Right renal pelvis (tissue), 4 donors: ENCODE results near the gene CCT5. TPM values are rescaled to one million over a fixed set of nuclear protein-coding genes. Genes with fewer than 3 reads are reported as not detected.
"Not testable (repeated sequence)": the region's sequence is repeated elsewhere in the genome, so short reads cannot be mapped to it uniquely, and the experiment has no call there.

Source experiments
- DNase-seq, 4 donors: peaks; one replicate each; pipeline ENCODE4 v3.0.0-alpha.2; 2013; ENCODE audit warnings: low read depth in 4 of 4, low spot score in 3 of 4, missing footprints in 1 of 4
- polyA plus RNA-seq, 4 donors: library from polyadenylated mRNA; unstranded; fragments of 120-200 nt; gene quantifications; one replicate each; pipeline ENCODE4 v1.2.1, GENCODE V29; 2013; ENCODE audit not compliant: insufficient read length in 4 of 4

Gene CCT5
- polyA plus RNA-seq, 4 donors: 236 to 256 (median 250) TPM

DNA sequence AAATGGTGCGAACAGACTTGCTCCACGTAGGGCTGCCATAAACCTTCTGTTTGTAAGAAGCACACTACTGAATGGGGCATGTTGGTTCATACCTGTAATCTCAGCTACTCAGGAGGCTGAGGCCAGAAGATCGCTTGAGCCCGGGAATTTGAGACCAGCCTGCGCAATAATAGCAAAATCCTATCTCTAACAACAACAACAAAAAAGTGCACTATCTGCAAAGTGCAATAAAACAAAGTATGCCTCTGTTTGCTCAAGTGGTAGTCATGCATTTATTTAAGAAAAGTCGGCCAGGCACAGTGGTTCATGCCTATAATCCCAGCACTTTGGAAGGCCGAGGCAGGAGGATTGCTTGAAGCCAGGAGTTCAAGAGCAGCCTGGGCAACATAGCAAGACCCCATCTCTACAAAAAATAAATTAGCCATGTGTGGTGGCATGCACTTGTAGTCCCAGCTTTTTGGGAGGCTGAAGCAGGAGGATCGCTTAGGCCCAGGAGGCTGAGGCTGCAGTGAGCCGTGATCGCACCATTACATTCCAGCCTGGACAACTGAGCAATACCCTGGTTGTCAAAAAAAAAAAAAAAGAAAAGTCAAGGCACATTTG, 5.6 kb upstream of the CCT5 start:
- DNase-seq: no peak

DNA sequence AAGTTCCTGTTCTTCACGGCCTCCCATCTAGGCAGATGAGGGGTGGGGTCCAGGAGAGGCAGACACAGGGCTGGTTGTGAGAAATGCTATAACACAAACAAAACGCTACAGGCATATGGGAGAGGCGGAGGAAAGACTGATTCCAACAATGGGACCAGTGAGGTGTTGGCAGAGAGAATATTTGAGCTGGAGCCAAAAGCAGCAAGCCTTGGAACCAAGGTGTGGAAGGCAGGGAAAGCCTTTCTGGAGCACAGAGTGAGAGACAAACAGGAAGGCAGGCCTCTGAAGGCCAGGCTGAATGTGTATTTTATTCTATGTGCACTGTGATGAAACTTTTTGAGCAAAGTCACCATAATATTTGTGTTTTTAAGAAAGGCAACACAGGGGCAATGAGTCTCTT, 3.3 kb upstream of the CCT5 start:
- no peak for DNase-seq

GRCh38 chr5:10247217-10247616, 2.9 kb upstream of the CCT5 start:
- not testable (repeated sequence) for DNase-seq

DNA sequence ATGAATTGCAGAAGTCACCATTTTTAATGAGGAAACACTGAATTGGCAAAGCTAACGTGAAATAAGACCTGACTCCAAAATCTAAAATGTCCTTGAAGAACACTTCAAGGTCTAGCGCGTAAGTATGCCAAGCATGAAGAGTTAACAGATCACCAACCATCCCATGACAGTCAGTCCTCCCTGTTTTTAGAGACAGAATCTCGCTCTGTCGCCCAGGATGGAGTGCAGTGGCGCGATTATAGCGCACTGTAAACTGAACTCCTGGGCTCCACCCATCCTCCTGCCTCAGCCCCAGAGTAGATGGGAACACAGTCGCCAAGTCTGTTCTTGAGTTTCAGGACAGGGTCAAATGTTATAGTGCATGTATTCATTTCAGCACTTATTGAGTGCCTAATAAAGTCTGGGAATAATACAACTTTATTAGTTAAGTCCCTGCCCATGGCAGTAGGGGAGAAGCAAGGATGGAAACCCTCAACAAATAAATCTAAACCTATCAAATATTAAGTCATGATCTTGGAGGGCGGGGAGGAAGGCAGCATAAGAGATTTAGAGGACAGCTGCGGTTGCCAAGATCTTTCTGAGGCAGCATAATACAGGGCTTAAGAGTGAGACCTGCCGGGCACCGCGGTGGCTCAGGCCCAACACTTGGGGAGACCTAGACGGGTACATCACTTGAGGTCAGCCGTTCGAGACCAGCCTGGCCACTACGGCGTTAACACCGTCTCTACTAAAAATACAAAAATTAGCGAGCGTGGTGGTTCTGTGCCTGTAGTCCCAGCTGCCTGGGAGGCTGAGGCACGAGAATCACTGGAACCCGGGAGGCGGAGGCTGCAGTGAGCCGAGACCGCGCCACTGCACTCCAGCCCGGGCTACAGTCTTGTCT, 1.5 kb upstream of the CCT5 start:
- no peak for DNase-seq

- no peak for DNase-seq
These were observed 761 bp downstream of the CCT5 start for GRCh38 chr5:10250806-10251276.

DNA sequence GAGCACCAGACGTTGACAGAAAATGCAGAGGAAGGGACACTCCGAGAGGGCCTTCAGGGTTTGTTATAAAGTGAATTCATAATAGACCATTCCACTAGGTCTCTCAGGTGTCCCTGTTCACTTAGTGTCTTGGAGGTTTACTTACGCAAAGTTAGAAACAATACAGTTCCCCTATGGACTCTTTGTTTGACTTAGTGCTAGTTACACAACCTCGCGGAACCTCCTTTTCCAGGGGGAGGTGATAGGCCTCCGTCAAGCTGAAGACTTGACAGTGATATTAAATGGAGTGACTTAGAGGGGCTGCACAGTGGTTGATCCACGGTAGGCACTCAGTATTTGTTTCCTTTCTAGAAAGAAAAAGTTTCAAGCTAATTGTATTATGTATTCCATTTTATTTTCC, 1.3 kb downstream of the CCT5 start:
- no peak for DNase-seq

GRCh38 chr5:10253390-10253789, 3.3 kb downstream of the CCT5 start:
- DNase-seq: no peak

DNA sequence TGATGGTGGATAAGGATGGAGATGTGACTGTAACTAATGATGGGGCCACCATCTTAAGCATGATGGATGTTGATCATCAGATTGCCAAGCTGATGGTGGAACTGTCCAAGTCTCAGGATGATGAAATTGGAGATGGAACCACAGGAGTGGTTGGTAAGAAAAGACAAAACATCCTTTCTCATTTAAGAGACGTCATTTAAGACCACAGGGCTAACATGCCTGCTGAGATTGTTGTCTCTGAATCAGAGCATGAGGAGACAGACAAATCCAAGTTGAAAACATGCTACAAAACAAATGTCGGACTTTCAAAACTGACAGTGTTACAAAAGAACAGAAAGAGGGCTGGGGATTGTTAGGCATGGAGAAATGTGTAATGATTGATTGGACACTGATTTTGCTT, 4.6 kb downstream of the CCT5 start:
- no peak for DNase-seq

DNA sequence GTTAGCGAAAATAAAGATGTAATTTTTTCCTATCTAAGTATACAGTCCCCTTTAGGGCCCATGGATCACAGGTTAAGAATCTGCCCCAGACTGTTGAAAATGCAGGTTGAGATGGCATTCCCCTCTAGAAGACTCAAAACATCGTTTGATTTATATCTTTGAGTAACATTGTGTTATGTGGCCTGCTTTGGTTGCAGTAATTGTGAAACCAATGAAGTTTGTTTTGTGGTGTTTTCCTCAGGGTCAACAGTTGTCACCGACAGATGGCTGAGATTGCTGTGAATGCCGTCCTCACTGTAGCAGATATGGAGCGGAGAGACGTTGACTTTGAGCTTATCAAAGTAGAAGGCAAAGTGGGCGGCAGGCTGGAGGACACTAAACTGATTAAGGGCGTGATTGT, 7.8 kb downstream of the CCT5 start:
- no peak for DNase-seq

GRCh38 chr5:10259899-10260298, 9.8 kb downstream of the CCT5 start:
- DNase-seq: no peak

- DNase-seq: no peak
These were observed 11.0 kb downstream of the CCT5 start for GRCh38 chr5:10261065-10261464.

DNA sequence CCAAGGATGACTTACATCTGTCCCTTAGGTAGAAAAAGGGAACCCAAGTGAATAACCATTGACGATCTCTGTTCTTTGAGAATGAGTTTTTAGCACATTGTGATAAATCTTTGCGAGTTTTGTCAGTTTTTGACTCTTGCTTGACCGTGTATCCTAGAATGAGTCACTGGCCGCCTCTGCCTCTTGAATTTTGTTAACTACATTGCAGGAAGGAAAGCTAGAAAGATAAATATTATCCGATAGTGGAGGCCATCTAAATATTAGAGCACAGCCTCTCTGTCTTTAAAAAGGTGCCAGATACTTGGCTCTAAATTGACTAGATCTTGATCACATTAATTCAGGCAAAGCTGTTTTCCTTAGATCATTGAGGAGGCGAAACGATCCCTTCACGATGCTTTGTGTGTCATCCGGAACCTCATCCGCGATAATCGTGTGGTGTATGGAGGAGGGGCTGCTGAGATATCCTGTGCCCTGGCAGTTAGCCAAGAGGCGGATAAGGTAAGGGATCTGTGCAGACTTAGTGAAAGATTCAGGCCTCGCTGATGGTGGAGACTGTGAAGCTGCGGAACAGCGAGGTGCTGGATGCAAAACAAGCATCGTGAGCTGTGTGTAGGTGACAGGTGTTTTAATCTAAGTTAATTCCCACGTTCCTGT, 12.2 kb downstream of the CCT5 start:
- no peak for DNase-seq

DNA sequence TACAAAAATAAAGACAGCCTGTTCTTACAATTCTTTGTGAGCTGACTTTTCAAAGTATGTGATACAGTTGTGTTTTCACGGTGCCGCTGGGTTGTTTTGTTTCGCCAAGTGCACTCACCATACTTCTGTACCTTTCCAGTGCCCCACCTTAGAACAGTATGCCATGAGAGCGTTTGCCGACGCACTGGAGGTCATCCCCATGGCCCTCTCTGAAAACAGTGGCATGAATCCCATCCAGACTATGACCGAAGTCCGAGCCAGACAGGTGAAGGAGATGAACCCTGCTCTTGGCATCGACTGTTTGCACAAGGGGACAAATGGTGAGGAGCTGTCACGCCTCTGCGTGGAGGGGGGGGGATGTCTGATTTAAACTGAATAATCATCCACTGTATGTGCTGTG, 12.9 kb downstream of the CCT5 start:
- DNase-seq: no peak

- no peak for DNase-seq
These were observed 14.5 kb downstream of the CCT5 start for GRCh38 chr5:10264604-10265003.

DNA sequence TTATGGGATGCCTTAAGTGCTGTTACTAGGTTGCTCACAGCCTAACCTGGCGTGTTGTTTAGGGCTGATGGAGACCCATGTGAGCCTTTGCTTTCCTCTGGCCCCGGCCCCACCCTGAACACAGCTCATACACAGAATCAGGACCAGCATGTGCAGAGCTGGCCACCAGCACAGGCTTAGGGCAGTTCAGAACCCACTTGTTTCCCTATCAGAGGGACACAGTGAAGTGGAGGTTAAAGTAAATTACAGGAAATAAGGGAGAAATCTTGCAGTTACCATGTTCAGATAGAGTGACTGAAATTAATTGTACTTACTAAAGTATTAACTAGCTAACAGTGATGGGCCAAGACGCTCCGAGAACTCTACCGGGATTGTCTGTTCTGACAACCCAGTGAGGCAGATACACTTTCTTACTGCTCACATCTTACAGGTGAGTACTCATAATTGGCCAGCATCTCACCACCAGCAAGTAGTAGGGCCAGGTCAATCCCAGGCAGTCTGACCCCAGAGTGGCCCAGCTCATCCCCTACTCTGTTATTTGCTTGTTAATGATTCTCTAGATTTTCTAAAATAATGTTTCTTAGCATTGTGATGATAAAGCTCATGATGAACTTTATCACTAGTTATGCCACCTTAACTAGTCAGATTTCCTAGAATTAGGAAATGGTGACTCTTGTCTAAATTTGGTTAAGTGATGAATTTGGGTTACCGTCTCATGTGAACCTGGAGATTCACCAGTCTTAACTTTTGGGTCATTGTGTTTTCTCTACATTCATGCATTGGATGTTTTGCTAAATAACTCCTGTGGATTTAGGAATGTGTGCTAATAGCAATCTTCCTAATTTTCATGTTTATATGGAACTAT, 15.4 kb downstream of the CCT5 start:
- no peak for DNase-seq

- no peak for DNase-seq
These were observed 16.1 kb downstream of the CCT5 start for GRCh38 chr5:10266137-10266536.

GRCh38 chr5:10266839-10267238, 16.8 kb downstream of the CCT5 start:
- no peak for DNase-seq

GRCh38 chr5:10268100-10268499, 18.0 kb downstream of the CCT5 start:
- DNase-seq: no peak

GRCh38 chr5:10272053-10272874, 22.2 kb downstream of the CCT5 start:
- DNase-seq: no peak

GRCh38 chr5:10272875-10273209, 22.8 kb downstream of the CCT5 start:
- DNase-seq: not testable (repeated sequence)
